Measurements from ENCODE around the gene IL17A. TPM values are rescaled to one million over a fixed set of nuclear protein-coding genes. Genes with fewer than 3 reads are reported as not detected.

The IL17A gene
- not detected in 2 replicates for total RNA-seq (2014; rRNA removed)
- not detected for Bru-seq, nascent RNA
- not detected for BruChase-seq, experiment 1, labeled RNA remaining after a 6-hour chase
- BruChase-seq, experiment 2, labeled RNA remaining after a 2-hour chase = not detected
- long read RNA-seq = 0 reads

GRCh38 chr6:52186075-52186474, at the start of gene IL17A:
TSS of gene IL17A (plus strand) at chr6:52186375. CDS start at chr6:52186432, 57 bp downstream.
- Histone ChIP-seq H2AFZ (ENCODE audit: low read length) (no peak within 1 kb of the TSS), H3K79me2 (ENCODE audit: low read length) (no peaks in the 10 kb centered on the region), H3K4me2 (ENCODE audit: low read length) (no peak within 1 kb of the TSS), H3K27ac (ENCODE audit: low read length) (no peak within 1 kb of the TSS), H3K9me3 (ENCODE audit: low read length) (no peaks in the 10 kb centered on the region), H3K27me3 (ENCODE audit: low read length) (peaks cover 45% of the 10 kb centered on the region), H3F3A (ENCODE audit: low read length, unreplicated experiment) (no peaks in the 10 kb centered on the region), H3K9me2 (replicated peaks; ENCODE audit: low read length) (no peaks in the 10 kb centered on the region), H3K36me3 (ENCODE audit: low read depth, low read length) (no peaks in the 10 kb centered on the region), H3K4me1 (ENCODE audit: insufficient read depth, low read length) (no peaks in the 10 kb centered on the region), H3K4me3 (ENCODE audit: low read length) (no peak within 1 kb of the TSS), H3K9ac (ENCODE audit: low read length) (no peak within 1 kb of the TSS), H4K20me1 (ENCODE audit: low read length) (no peaks in the 10 kb centered on the region)
- POLR2A ChIA-PET (ENCODE audit: unreplicated experiment) = no interaction called here
- TF ChIP-seq EZH2 (IDR thresholded peaks at IDR 0.05; ENCODE audit: low read length, unreplicated experiment) = no peak
- no peak for TF ChIP-seq CTCF (conservative IDR thresholded peaks at IDR 0.05; ENCODE audit: low read depth, low read length)
- TF ChIP-seq EZH2phosphoT487 (IDR thresholded peaks at IDR 0.05; ENCODE audit: borderline replicate concordance, low read length) = no peak
- no TSS peak for BruUV-seq (replicated peaks)
- intact Hi-C loops (cut with micrococcal nuclease) = no loop called here
- DNase-seq = no peak
- CTCF ChIA-PET = no interaction called here
- ATAC-seq = no peak

- H3F3A ChIP-seq (ENCODE audit: low read length, unreplicated experiment) = no peaks in the 10 kb centered on the region
- no peaks in the 10 kb centered on the region for H4K20me1 ChIP-seq (ENCODE audit: low read length)
- intact Hi-C loops (cut with micrococcal nuclease) = no loop called here
- no TSS peak for BruUV-seq (replicated peaks)
- H3K9ac ChIP-seq (ENCODE audit: low read length) = no peak overlapping the region
- TF ChIP-seq EZH2 (IDR thresholded peaks at IDR 0.05; ENCODE audit: low read length, unreplicated experiment) = no peak
- TF ChIP-seq CTCF (conservative IDR thresholded peaks at IDR 0.05; ENCODE audit: low read depth, low read length) = no peak
- TF ChIP-seq EZH2phosphoT487 (IDR thresholded peaks at IDR 0.05; ENCODE audit: borderline replicate concordance, low read length) = no peak
- no peak overlapping the region for H3K27ac ChIP-seq (ENCODE audit: low read length)
- peaks cover 4% of the 10 kb centered on the region; the same call in 1 of the 2 replicates for H3K27me3 ChIP-seq (ENCODE audit: low read length)
- H3K9me3 ChIP-seq (ENCODE audit: low read length) = no peaks in the 10 kb centered on the region
- DNase-seq = no peak
- H3K4me3 ChIP-seq (ENCODE audit: low read length) = no peak overlapping the region
- ChIA-PET POLR2A (ENCODE audit: unreplicated experiment) (no interaction called here), CTCF (no interaction called here)
- no peaks in the 10 kb centered on the region for H3K9me2 ChIP-seq (replicated peaks; ENCODE audit: low read length)
- no peaks in the 10 kb centered on the region for H3K36me3 ChIP-seq (ENCODE audit: low read depth, low read length)
- H3K4me1 ChIP-seq (ENCODE audit: insufficient read depth, low read length) = no peaks in the 10 kb centered on the region
- H2AFZ ChIP-seq (ENCODE audit: low read length) = no peak overlapping the region
- no peaks in the 10 kb centered on the region for H3K79me2 ChIP-seq (ENCODE audit: low read length)
- no peak overlapping the region for H3K4me2 ChIP-seq (ENCODE audit: low read length)
- no peak for ATAC-seq
Observed at GRCh38 chr6:52136934-52137467, 49.2 kb upstream of the IL17A start.

DNA sequence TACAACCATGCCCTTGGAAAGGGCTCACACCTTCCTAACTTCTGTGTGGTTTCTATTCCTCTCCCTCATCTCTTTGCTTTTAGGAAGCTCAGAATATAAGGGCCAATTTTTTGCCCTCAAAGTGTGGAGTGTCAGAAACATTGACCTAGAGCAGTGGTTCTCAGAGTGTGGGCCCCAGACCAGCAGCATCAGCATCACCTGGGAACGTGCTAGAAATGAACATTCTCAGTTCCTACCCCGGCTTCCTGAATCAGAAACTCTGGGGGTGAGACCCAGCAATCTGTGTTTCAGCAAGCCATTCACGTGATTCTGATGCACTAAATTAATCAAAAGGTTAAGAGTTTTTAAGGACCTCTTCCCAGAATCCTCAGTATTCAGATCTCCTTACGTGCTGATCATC, 47.9 kb upstream of the IL17A start:
- no peaks in the 10 kb centered on the region for H3K9me3 ChIP-seq (ENCODE audit: low read length)
- no peak overlapping the region for H3K4me2 ChIP-seq (ENCODE audit: low read length)
- no peaks in the 10 kb centered on the region for H4K20me1 ChIP-seq (ENCODE audit: low read length)
- ATAC-seq = no peak
- no peak for DNase-seq
- no peak overlapping the region for H3K27ac ChIP-seq (ENCODE audit: low read length)
- H3K79me2 ChIP-seq (ENCODE audit: low read length) = no peaks in the 10 kb centered on the region
- BruUV-seq (replicated peaks) = no TSS peak
- H3K4me1 ChIP-seq (ENCODE audit: insufficient read depth, low read length) = no peaks in the 10 kb centered on the region
- H3K9me2 ChIP-seq (replicated peaks; ENCODE audit: low read length) = no peaks in the 10 kb centered on the region
- no peaks in the 10 kb centered on the region for H3K36me3 ChIP-seq (ENCODE audit: low read depth, low read length)
- intact Hi-C loops (cut with micrococcal nuclease) = no loop called here
- TF ChIP-seq EZH2 (IDR thresholded peaks at IDR 0.05; ENCODE audit: low read length, unreplicated experiment) = no peak
- no peak for TF ChIP-seq EZH2phosphoT487 (IDR thresholded peaks at IDR 0.05; ENCODE audit: borderline replicate concordance, low read length)
- no peak for TF ChIP-seq CTCF (conservative IDR thresholded peaks at IDR 0.05; ENCODE audit: low read depth, low read length)
- CTCF ChIA-PET = no interaction called here
- H3K4me3 ChIP-seq (ENCODE audit: low read length) = no peak overlapping the region
- H3K9ac ChIP-seq (ENCODE audit: low read length) = no peak overlapping the region
- POLR2A ChIA-PET (ENCODE audit: unreplicated experiment) = no interaction called here
- peaks cover 12% of the 10 kb centered on the region; the same call in 1 of the 2 replicates for H3K27me3 ChIP-seq (ENCODE audit: low read length)
- H3F3A ChIP-seq (ENCODE audit: low read length, unreplicated experiment) = no peaks in the 10 kb centered on the region
- no peak overlapping the region for H2AFZ ChIP-seq (ENCODE audit: low read length)

Data from PC-3 (cell line).